Endodermal cell (in vitro differentiated cells): ENCODE measurements around the gene PRKCA. TPM values are rescaled to one million over a fixed set of nuclear protein-coding genes. Genes with fewer than 3 reads are reported as not detected.

ENCODE experiments used
- DNase-seq: peaks from one replicate; pipeline ENCODE4 v3.0.0-alpha.2; 2017
- H3K27ac ChIP-seq: 2 replicates; pipeline ENCODE4 v1.5.1; 2013; ENCODE audit warnings: mild to moderate bottlenecking, low read depth, low read length, moderate library complexity
- H3K27me3 ChIP-seq: 2 replicates; pipeline ENCODE4 v1.6.1; 2013; ENCODE audit warnings: mild to moderate bottlenecking, low read length, moderate library complexity; ENCODE audit not compliant: insufficient read depth, control insufficient read depth, poor library complexity, severe bottlenecking
- H3K36me3 ChIP-seq: 2 replicates; pipeline ENCODE4 v1.7.0; 2013; ENCODE audit warnings: mild to moderate bottlenecking, low read length, moderate library complexity; ENCODE audit not compliant: control insufficient read depth, insufficient read depth
- H3K4me1 ChIP-seq: one replicate; pipeline ENCODE4 v1.7.0; 2013; ENCODE audit warnings: low read length; ENCODE audit not compliant: control insufficient read depth, insufficient read depth
- H3K4me3 ChIP-seq: 2 replicates; pipeline ENCODE4 v1.5.1; 2013; ENCODE audit warnings: mild to moderate bottlenecking, low read length, moderate library complexity
- H3K9ac ChIP-seq: 2 replicates; pipeline ENCODE4 v1.6.1; 2013; ENCODE audit warnings: mild to moderate bottlenecking, low read length, moderate library complexity; ENCODE audit not compliant: poor library complexity, severe bottlenecking; ENCODE audit errors: extremely low read depth
- H3K9me3 ChIP-seq: 2 replicates; pipeline ENCODE4 v1.6.1; 2013; ENCODE audit warnings: mild to moderate bottlenecking, low read length, moderate library complexity; ENCODE audit not compliant: control insufficient read depth
- H3K27ac Mint-ChIP-seq: 2 replicates; pipeline ENCODE4 v1.8.0; 2020; ENCODE audit warnings: mixed read lengths
- H3K27me3 Mint-ChIP-seq: 2 replicates; pipeline ENCODE4 v1.8.0; 2021; ENCODE audit warnings: mild to moderate bottlenecking, mixed read lengths; ENCODE audit not compliant: insufficient read depth
- H3K36me3 Mint-ChIP-seq: 2 replicates; pipeline ENCODE4 v1.8.0; 2020; ENCODE audit warnings: low read depth, mixed read lengths
- H3K4me1 Mint-ChIP-seq: 2 replicates; pipeline ENCODE4 v1.8.0; 2020; ENCODE audit warnings: mixed read lengths
- H3K4me3 Mint-ChIP-seq: 2 replicates; pipeline ENCODE4 v1.8.0; 2020; ENCODE audit warnings: mild to moderate bottlenecking, moderate library complexity, mixed read lengths
- H3K9me3 Mint-ChIP-seq: 2 replicates; pipeline ENCODE4 v1.8.0; 2020; ENCODE audit warnings: mild to moderate bottlenecking, mixed read lengths
- WGBS, 2 experiments: methylation state at CpG; one replicate each; pipeline versions ENCODE4 v1.1.5 to v1.1.7; 2013; ENCODE audit warnings: missing lambda C conversion rate in 2 of 2, mixed read lengths in 1 of 2; ENCODE audit not compliant: insufficient coverage in 1 of 2, insufficient read length in 1 of 2; 5-methylcytosine and 5-hydroxymethylcytosine counted together
- total RNA-seq, 2 donors: library from RNA; stranded (reverse); fragmentation: NEBNext Ultra II Directional in 1 of 2; extraction: Animal tissue kit (Norgen Biotek cat#: 25700) in 1 of 2; gene quantifications; 2 replicates in 1 of 2; 3 replicates in 1 of 2; pipeline ENCODE4 v1.2.1, GENCODE V29; 2021
- TF ChIP-seq, protein P1 (sequence below): fragments of 200-600 bp; sonication (generic); conservative IDR thresholded peaks from 2 replicates; pipeline ENCODE4 v1.5.0; 2021; ENCODE audit warnings: antibody characterized with exemption, mild to moderate bottlenecking

PRKCA gene
- total RNA-seq, 2 donors from 2014 or later, result 8.7 to 14.6 TPM

DNA sequence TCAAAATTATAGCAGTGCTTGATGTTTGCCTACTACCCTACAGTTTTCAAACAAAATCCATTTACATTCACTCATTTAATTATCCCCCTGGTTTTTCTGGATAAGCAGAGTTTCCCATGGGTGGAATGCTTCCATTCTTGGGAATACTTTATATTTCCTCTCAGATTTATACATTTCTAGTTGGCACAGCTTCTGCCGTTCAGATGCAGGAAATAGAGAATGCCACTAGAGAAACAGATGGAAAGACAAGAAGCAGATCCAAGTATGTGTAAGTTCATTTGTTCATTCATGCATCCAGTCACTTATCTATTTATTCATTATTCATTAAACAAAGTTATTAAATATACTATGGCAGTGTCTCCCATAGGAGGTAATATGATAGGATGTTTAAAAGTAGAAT lies 467.5 kb downstream of the PRKCA start:
- Mint-ChIP-seq H3K4me3 (no peak overlapping the region), H3K4me1 (no peaks in the 10 kb centered on the region), H3K36me3 (no peaks in the 10 kb centered on the region), H3K9me3 (no peaks in the 10 kb centered on the region), H3K27ac (no peak overlapping the region), H3K27me3 (no peaks in the 10 kb centered on the region)
- no peaks in the 10 kb centered on the region for H3K27me3 ChIP-seq
- no peaks in the 10 kb centered on the region for H3K9me3 ChIP-seq
- no peaks in the 10 kb centered on the region for H3K36me3 ChIP-seq
- 90% methylated on average over 1 of the region's 1 CpG; no CpG with 5 or more reads in 1 of the 2 experiments for WGBS, 2 experiments
- DNase-seq, result no peak
- TF ChIP-seq, protein P1, sequence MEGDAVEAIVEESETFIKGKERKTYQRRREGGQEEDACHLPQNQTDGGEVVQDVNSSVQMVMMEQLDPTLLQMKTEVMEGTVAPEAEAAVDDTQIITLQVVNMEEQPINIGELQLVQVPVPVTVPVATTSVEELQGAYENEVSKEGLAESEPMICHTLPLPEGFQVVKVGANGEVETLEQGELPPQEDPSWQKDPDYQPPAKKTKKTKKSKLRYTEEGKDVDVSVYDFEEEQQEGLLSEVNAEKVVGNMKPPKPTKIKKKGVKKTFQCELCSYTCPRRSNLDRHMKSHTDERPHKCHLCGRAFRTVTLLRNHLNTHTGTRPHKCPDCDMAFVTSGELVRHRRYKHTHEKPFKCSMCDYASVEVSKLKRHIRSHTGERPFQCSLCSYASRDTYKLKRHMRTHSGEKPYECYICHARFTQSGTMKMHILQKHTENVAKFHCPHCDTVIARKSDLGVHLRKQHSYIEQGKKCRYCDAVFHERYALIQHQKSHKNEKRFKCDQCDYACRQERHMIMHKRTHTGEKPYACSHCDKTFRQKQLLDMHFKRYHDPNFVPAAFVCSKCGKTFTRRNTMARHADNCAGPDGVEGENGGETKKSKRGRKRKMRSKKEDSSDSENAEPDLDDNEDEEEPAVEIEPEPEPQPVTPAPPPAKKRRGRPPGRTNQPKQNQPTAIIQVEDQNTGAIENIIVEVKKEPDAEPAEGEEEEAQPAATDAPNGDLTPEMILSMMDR, result no peak
- no peak overlapping the region for H3K4me3 ChIP-seq
- H3K4me1 ChIP-seq, result no peaks in the 10 kb centered on the region
- no peak overlapping the region for H3K27ac ChIP-seq
- H3K9ac ChIP-seq, result no peak overlapping the region

DNA sequence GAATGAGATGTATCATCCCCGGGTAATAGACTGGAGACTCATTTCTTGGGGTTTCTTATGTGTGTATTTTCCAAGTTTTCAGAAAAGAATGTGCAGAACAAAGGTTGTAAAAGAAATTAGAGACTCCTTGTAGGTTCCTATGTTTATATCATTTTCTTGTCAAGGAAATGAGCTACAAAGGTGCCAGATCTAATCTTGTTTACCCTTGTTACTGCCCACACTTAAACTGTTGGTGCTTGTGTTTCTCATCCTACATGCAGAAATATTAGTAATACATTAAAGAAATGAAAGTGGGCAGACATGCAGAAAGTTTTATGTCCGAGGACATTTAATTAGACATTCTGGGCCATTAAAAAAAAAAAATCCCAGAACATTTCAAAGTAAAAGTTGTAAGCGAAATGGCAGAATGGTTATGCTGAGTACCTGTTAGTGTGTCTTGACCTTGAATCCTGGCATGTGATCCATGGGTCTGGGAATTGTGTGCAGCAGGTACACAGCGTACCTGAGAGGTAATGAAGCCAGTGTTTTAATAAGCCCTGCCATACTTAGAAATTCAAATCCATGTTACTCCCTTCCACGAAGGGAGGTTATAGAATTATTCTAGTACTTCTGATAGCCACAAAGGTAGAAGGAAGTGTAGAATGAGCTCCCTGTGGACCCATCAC lies 469.9 kb downstream of the PRKCA start:
- H3K27ac Mint-ChIP-seq, result no peak overlapping the region
- 87 to 92% methylated on average over 4 to 5 of the region's 5 CpGs for WGBS, 2 experiments
- H3K36me3 Mint-ChIP-seq, result no peaks in the 10 kb centered on the region
- H3K27me3 Mint-ChIP-seq, result no peaks in the 10 kb centered on the region
- H3K36me3 ChIP-seq, result no peaks in the 10 kb centered on the region
- no peaks in the 10 kb centered on the region for H3K27me3 ChIP-seq
- no peaks in the 10 kb centered on the region for H3K9me3 Mint-ChIP-seq
- H3K27ac ChIP-seq, result no peak overlapping the region
- H3K9ac ChIP-seq, result no peak overlapping the region
- no peak overlapping the region for H3K4me3 ChIP-seq
- peaks cover 20% of the 10 kb centered on the region for H3K4me1 Mint-ChIP-seq
- no peak overlapping the region for H3K4me3 Mint-ChIP-seq
- no peaks in the 10 kb centered on the region for H3K9me3 ChIP-seq
- no peak for DNase-seq
- H3K4me1 ChIP-seq, result peaks cover 4% of the 10 kb centered on the region
- TF ChIP-seq, protein P1, result no peak

DNA sequence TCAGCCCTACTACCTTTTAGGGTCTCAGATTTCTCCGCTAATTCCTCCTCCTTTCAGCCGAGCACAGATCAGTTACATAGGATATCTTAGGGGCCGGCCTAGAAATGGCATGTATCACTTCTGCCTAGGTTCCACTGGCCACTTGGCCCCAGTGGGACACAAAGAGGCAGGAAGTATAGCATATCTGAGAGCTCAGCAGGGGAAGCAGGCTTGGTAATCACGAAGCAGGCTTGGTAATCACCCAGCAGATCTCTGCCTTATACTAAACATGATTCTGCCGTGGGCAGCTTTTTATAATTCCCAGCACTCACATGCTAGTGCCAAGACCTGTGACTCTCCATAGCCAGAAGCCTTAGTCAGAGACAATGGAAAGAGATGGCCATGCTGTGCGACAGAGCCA lies 472.9 kb downstream of the PRKCA start:
- Histone ChIP-seq H3K9ac (no peak overlapping the region), H3K27ac (no peak overlapping the region), H3K4me1 (peaks cover 13% of the 10 kb centered on the region), H3K36me3 (no peaks in the 10 kb centered on the region), H3K4me3 (no peak overlapping the region), H3K9me3 (no peaks in the 10 kb centered on the region), H3K27me3 (no peaks in the 10 kb centered on the region)
- no peaks in the 10 kb centered on the region for H3K9me3 Mint-ChIP-seq
- H3K27ac Mint-ChIP-seq, result peak overlapping the region; percentile 1
- no peaks in the 10 kb centered on the region for H3K27me3 Mint-ChIP-seq
- peaks cover 2% of the 10 kb centered on the region for H3K36me3 Mint-ChIP-seq
- TF ChIP-seq, protein P1, result no peak
- peaks cover 43% of the 10 kb centered on the region for H3K4me1 Mint-ChIP-seq
- peak; percentile 54 for DNase-seq
- 86 to 90% methylated on average over 5 to 6 of the region's 6 CpGs for WGBS, 2 experiments
- H3K4me3 Mint-ChIP-seq, result no peak overlapping the region
